ENCODE data around the gene LRRC8C. TPM values are rescaled to one million over a fixed set of nuclear protein-coding genes. Genes with fewer than 3 reads are reported as not detected.

The LRRC8C gene
- total and polyA plus RNA-seq, 10 donors = 3.7 to 33.0 (median 21.6) TPM

GRCh38 chr1:89622895-89623294, 10.0 kb upstream of the LRRC8C start:
- intact Hi-C loops (cut with DNase I; ENCODE audit: low total_unique reads) = no loop called here
- WGBS, 5 donors = 60 to 80% (median 71%) methylated on average over 3 of the region's 3 CpGs
- no peaks in the 10 kb centered on the region for H3K27me3 ChIP-seq (replicated peaks in 1 of 7)

GRCh38 chr1:89624314-89624713, 8.6 kb upstream of the LRRC8C start:
- Histone ChIP-seq H3K27me3 (replicated peaks in 1 of 7) (no peaks in the 10 kb centered on the region), H3K36me3 (no peaks in the 10 kb centered on the region), H3K27ac (peak overlapping the region in 2 of 8 donors; percentile 12 to 46), H3K4me1 (peaks cover 0 to 23% (median 0%) of the 10 kb centered on the region in 6 donors), H3K4me3 (no peak overlapping the region), H3K9me3 (no peaks in the 10 kb centered on the region)
- no peak for DNase-seq
- TF ChIP-seq CTCF (IDR thresholded peaks at IDR 0.05 in 8 of 11, conservative IDR thresholded peaks at IDR 0.05 in 3 of 11) (no peak), POLR2AphosphoS5 (IDR thresholded peaks at IDR 0.05) (no peak), POLR2A (IDR thresholded peaks at IDR 0.05) (no peak)
- 77 to 91% (median 85%) methylated on average over 1 of the region's 1 CpG for WGBS, 5 donors
- intact Hi-C loops (cut with DNase I; ENCODE audit: low total_unique reads) = no loop called here

More at GRCh38 chr1:89622895-89623294, 10.0 kb upstream of the LRRC8C start:
- DNase-seq = no peak
- Histone ChIP-seq H3K4me1 (peaks cover 0 to 17% (median 0%) of the 10 kb centered on the region in 6 donors), H3K36me3 (no peaks in the 10 kb centered on the region), H3K27ac (no peak overlapping the region), H3K9me3 (peaks cover 0 to 5% (median 0%) of the 10 kb centered on the region in 8 donors), H3K4me3 (no peak overlapping the region)
- TF ChIP-seq CTCF (IDR thresholded peaks at IDR 0.05 in 8 of 11, conservative IDR thresholded peaks at IDR 0.05 in 3 of 11) (peak in 1 of 11 experiments; percentile 11), POLR2A (IDR thresholded peaks at IDR 0.05) (no peak)

GRCh38 chr1:89624715-89625323, 8.1 kb upstream of the LRRC8C start:
- Histone ChIP-seq H3K9me3 (no peaks in the 10 kb centered on the region), H3K4me1 (peaks cover 0 to 28% (median 0%) of the 10 kb centered on the region in 6 donors), H3K27ac (peak overlapping the region in 1 of 8 donors; percentile 12), H3K36me3 (no peaks in the 10 kb centered on the region), H3K4me3 (no peak overlapping the region), H3K27me3 (replicated peaks in 1 of 7) (no peaks in the 10 kb centered on the region)
- TF ChIP-seq POLR2AphosphoS5 (IDR thresholded peaks at IDR 0.05) = no peak
- no peak for TF ChIP-seq CTCF (IDR thresholded peaks at IDR 0.05 in 8 of 11, conservative IDR thresholded peaks at IDR 0.05 in 3 of 11)
- no peak for TF ChIP-seq POLR2A (IDR thresholded peaks at IDR 0.05)
- 75 to 81% (median 78%) methylated on average over 4 of the region's 4 CpGs for WGBS, 5 donors
- intact Hi-C loops (cut with DNase I; ENCODE audit: low total_unique reads) = no loop called here
- DNase-seq = no peak

GRCh38 chr1:89627596-89627962, 5.3 kb upstream of the LRRC8C start:
- Histone ChIP-seq H3K4me3 (no peak overlapping the region), H3K9me3 (no peaks in the 10 kb centered on the region), H3K4me1 (peaks cover 5 to 47% (median 16%) of the 10 kb centered on the region in 6 donors), H3K27ac (no peak overlapping the region), H3K27me3 (replicated peaks in 1 of 7) (no peaks in the 10 kb centered on the region), H3K36me3 (no peaks in the 10 kb centered on the region)
- intact Hi-C loops (cut with DNase I; ENCODE audit: low total_unique reads) = no loop called here
- TF ChIP-seq POLR2A (IDR thresholded peaks at IDR 0.05) = no peak
- TF ChIP-seq CTCF (IDR thresholded peaks at IDR 0.05 in 8 of 11, conservative IDR thresholded peaks at IDR 0.05 in 3 of 11) = no peak
- no peak for TF ChIP-seq POLR2AphosphoS5 (IDR thresholded peaks at IDR 0.05)
- DNase-seq = no peak

Data from spleen (tissue), 11 donors.